Measurements from ENCODE around the gene PSME1. TPM values are rescaled to one million over a fixed set of nuclear protein-coding genes. Genes with fewer than 3 reads are reported as not detected.

The PSME1 gene
- total RNA-seq, 1 donor from 2014 or later, result 167 TPM

GRCh38 chr14:24130717-24131548, 5.1 kb upstream of the PSME1 start:
- DNase-seq, result no peak

- no peak for DNase-seq
Measured at GRCh38 chr14:24131549-24131966, 4.4 kb upstream of the PSME1 start.

GRCh38 chr14:24132061-24132685, 3.8 kb upstream of the PSME1 start:
- no peak for DNase-seq

GRCh38 chr14:24132976-24133375, 3.0 kb upstream of the PSME1 start:
- DNase-seq, result no peak

GRCh38 chr14:24133735-24134134, 2.3 kb upstream of the PSME1 start:
- DNase-seq, result no peak

GRCh38 chr14:24135584-24135833, 485 bp upstream of the PSME1 start:
- DNase-seq, result no peak

- DNase-seq, result no peak
Measured at GRCh38 chr14:24136684-24137528, 912 bp downstream of the PSME1 start.

- no peak for DNase-seq
Measured at GRCh38 chr14:24137529-24138395, 1.8 kb downstream of the PSME1 start.

- DNase-seq, result no peak
Measured at GRCh38 chr14:24138396-24139271, 2.6 kb downstream of the PSME1 start.

GRCh38 chr14:24139272-24139934, 3.4 kb downstream of the PSME1 start:
- DNase-seq, result no peak

- peak; percentile 100 for DNase-seq
Measured at GRCh38 chr14:24141097-24141880, 5.3 kb downstream of the PSME1 start, which contains the start of gene EMC9. EMC9 (minus strand) TSS chr14:24141591; CDS start chr14:24141304, 287 bp downstream.

- no peak for DNase-seq
Measured at GRCh38 chr14:24143511-24143910, 7.5 kb downstream of the PSME1 start.

GRCh38 chr14:24144451-24144850, 8.5 kb downstream of the PSME1 start:
- DNase-seq, result no peak

- DNase-seq, result no peak
Measured at GRCh38 chr14:24145219-24145618, 9.2 kb downstream of the PSME1 start.

- no peak for DNase-seq
Measured at GRCh38 chr14:24145690-24146452, 9.9 kb downstream of the PSME1 start.

GRCh38 chr14:24146453-24146977, 10.5 kb downstream of the PSME1 start, which contains the start of gene PSME2:
PSME2 (minus strand) TSS chr14:24146610; CDS start chr14:24146581, 29 bp downstream.
- DNase-seq, result peak; percentile 98

- DNase-seq, result peak; percentile 98
Measured at GRCh38 chr14:24146978-24147760, 11.2 kb downstream of the PSME1 start, which contains the start of gene RNF31. RNF31 (plus strand) TSS chr14:24147498; CDS start chr14:24147699, 201 bp downstream.
